ENCODE measurements around the gene MST1R.

- TF ChIP-seq ELK1 (IDR thresholded peaks at IDR 0.05; ENCODE audit: borderline replicate concordance, low read depth, low read length) (no peak), CTCF (conservative IDR thresholded peaks at IDR 0.05; ENCODE audit: low read depth, low read length) (no peak), POLR2A (IDR thresholded peaks at IDR 0.05; ENCODE audit: low read depth, low read length) (no peak), MAZ (IDR thresholded peaks at IDR 0.05; ENCODE audit: borderline replicate concordance, low read depth, low read length) (no peak), RFX5 (IDR thresholded peaks at IDR 0.05; ENCODE audit: low read depth, low read length) (no peak), RAD21 (IDR thresholded peaks at IDR 0.05; ENCODE audit: low read length) (no peak), CEBPB (IDR thresholded peaks at IDR 0.05; ENCODE audit: low read depth, low read length) (no peak), MXI1 (IDR thresholded peaks at IDR 0.05; ENCODE audit: borderline replicate concordance, low read depth, low read length) (no peak), USF2 (IDR thresholded peaks at IDR 0.05; ENCODE audit: low read depth, low read length) (no peak)
These were observed 21.8 kb upstream of the MST1R start for GRCh38 chr3:49925485-49925884.
